GM19455 (cell line): ENCODE measurements around the gene DDOST.

ENCODE experiments used
- ATAC-seq: cut with Tn5 transposase; IDR thresholded peaks from one replicate; pipeline ENCODE4 v1.9.1; 2021; ENCODE audit not compliant: unreplicated experiment

Gene DDOST

DNA sequence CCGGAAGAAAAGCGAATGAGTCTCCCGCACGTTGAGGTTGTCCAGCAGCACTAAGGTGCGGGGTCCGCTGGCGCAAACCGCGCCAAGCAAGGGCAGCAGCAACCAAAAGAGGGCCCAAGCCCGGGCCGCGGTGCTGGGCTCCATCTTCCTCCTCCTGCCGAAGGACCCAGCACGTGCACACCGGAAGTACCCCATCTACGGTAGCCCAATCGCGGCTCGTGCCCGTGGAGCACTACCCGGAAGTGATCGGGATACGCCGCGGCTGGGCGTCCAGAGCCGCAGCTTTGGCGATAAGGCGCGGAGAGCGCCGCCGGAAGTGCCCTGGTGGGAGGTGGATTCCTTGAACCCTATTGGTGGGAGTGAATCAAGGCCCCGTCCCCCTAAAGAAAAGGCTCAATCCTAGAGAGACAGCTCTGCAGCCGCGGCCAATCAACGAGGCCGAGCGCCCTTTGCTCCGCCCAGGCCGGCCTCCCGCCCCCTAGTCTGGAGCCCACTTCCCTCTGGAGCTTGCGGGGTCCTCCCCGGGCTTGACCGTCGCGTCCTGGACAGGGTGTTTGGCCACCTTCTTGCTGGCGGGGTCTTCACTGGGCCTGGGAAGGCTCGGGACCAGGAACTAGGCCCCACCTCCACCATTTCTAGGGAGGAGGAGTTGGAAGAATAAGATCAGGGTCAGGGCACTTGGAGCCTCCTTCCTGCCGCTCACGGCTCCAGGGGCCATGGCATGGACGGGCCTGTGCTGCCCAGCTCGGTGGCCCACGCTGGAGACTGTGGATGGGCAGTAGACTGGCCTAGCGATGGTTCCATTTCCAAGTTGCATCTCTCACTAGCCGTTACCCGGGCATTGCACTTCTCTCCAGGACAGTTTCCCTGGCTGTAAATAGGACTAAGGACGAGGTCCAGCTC, at the start of gene DDOST:
Gene DDOST (minus strand): TSS at position 163 of the 903 bp plus-strand sequence. CDS start 19 bp downstream, at position 144.
- ATAC-seq, result peak; percentile 98

DNA sequence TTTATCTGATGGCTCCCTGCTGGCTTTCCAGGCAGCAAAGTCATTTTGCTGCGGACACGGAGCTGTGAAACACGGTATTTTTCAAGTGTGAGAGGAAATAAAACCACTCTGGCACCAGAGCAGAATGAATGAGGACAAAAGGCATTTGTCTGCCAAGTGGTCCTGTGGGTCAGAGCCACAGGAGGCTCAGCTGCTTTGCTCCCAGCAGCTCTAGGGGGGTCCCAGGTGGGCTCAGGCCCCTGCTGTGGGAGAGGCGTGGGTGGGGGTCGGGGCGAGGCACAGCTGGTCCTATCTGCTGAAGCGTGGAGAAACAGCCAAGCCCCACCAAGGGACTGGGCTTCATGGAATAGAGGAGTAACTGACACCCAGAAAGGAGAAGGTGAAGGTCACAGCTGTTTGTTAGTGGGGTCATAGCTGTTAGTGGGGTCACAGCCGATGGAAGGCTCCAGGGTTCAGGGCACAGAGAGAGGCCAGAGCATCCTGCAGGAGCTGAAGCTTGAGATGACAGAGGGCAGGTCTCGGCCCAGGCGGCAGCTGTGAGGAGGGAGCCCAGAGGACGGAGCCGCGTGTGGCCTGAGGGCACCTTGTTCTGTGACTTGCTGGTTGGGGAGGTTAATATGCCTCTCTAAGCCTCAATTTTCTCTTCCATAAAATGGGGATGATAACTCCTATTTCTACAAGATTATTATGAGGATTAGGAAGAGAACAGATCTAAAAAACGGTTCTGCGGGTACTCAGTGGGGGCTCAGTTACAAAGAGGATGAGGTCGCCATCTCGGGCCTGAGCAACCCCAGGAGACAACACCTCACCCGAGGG, 49.5 kb upstream of the DDOST start:
- no peak for ATAC-seq

DNA sequence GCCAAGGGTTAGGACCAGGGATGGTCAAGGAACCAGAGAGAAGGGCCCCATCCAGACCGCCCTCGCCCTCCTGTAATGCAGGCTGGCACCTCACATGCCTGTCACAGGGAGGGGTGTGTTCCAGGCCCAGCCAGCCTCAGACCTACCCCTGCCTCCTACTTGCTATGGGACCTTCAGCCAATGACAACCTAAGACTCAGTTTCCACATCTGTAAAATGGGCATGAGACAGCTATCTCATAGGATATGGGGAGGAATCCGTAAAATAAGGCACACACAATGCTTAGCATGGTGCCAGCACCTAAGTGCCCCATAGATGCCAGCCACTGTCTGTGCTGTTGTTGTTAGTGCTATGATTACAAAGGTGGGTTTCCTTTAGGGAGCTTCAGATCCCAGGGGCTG, 48.7 kb upstream of the DDOST start:
- no peak for ATAC-seq

DNA sequence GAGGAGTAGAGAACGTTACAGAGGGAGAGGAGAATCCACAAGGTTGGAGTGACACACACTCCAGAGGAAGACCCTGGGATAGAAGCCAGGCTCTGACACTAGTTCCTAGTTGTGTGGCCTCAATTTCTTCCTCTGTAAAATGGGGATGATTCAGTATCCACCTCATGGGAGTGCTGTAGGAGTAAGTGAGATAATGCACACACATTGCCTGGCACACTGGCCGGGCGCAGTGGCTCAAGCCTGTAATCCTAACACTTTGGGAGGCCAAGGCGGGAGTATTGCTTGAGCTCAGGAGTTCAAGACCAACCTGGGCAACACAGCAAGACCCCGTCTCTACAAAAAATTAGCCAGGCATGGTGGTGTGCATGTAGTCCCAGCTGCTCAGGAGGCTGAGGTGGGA, 47.7 kb upstream of the DDOST start:
- ATAC-seq, result no peak

DNA sequence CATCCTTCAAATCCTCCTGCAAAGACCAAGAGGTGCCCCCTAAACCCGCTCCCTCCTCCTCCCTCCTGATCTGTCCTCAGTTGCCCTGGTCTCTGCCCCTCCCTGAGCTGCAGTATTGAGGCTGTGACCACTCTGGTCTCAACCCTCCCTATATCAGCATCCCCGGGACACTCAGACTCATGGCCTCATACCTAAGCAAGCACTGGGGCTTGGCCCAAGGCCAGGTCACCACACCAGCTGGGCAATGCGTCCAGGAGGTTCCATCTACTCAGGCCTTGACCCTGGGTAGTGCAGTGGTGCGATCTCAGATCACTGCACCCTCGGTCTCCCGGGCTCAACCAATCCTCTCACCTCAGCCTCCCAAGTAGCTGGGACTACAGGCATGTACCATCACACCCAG, 46.9 kb upstream of the DDOST start:
- ATAC-seq, result no peak

DNA sequence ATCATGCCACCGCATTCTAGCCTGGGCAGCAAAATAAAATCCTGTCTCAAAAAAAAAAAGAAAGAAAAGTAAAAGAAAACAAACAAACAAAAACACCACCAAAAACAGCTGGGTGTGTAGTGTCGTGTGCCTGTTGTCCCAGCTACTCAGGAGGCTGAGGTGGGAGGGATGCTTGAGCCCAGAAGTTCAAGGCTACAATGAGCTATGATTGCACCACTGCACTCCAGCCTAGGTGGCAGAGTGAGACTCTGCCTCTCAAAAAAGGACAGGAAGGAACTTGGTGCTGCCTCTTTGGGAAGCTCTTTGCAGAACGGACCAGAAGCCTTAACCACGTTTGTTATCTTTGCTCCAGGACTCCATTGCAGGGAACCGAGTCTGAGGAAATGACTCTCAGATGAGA, 45.7 kb upstream of the DDOST start:
- no peak for ATAC-seq

DNA sequence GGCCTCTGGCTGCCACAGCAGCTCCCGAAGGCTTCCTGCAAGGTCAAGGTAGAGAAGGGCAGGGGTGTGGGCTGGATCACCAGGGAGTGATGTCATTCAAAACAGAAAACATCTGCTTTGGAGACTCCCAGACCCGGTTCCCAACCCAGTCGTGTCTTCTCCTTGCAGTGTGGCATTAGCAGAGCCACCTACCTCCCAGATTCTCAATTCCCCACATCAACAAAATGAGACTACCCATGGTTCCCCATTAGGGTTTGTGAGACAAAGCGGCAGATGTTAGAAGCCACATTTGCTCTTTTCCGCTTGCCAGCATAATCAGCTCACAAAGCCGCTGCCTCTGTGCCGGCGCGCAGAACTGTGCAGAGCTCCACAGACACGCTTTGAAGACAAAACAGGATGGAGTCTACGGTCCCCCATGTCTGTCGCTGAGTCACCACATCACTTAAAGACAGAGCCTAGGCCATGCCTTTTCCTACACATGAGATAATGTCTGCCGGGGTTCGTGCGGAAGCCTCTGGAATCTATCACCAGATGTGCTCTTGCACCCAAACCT, 44.1 kb upstream of the DDOST start:
- no peak for ATAC-seq

DNA sequence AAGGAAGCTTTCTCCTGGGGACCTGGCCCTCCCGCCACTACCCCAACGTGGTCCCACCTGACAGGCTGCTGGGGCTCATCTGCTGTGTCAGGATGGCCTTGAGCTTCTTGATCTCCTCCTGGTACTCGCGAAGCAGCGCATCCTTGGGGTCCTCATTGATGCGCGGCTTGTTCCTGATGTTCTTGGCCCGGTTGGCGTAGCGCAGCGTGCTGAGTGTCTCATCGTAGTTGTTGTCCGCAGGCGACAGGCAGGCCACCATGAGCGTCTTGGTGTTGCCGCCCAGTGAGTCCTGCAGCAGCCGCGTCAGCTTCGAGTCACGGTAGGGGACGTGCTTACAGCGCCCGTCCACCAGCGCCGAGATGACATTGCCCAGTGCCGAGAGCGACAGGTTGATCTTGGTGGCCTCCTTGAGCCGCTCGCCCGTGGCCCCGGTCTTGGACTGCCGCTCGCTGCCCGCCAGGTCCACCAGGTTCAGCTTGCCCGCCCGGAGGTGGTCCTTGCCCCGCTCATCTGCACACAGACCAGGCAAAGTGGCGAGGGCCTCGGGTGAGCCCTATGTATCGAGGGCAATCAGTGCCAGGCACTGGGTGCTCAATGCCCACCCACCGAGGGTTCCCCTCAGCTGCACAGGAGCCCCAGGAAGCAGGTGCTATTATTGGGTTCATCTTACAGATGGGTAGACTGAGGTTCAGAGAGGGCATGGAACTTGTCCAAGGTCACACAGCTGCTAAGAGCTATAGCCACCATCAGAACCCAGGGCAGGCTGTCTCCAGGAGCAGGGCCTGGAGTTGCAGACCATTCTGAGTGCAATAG, 43.4 kb upstream of the DDOST start:
- ATAC-seq, result no peak

DNA sequence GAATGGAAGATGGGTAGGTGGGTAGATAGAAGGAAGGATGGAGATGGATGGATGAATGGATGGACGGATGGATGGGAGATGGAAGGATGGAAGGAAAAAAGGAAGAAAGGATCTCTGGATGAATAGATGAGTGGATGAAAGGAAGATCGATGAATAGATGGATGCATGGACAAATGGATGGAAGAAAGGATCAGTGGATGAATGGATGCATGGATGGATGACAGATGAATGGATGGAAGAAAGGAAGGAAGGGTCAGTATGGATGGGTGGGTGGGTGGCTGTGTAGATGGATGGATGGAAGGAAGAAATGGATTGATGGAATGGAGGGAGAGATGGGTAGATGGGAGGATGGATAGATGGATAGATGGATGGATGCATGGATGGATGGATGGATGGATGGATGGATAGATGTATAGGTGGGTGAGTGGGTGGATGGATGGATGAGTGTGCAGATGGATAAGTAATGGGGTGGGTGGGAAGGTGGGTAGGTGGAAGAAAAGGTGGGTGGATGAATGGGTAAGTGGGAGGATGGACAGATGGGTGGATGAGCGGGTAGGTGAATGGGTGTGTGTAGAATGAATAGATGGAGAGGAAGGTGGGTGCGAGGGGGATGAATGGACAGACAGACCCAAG, 42.1 kb upstream of the DDOST start:
- ATAC-seq, result no peak

DNA sequence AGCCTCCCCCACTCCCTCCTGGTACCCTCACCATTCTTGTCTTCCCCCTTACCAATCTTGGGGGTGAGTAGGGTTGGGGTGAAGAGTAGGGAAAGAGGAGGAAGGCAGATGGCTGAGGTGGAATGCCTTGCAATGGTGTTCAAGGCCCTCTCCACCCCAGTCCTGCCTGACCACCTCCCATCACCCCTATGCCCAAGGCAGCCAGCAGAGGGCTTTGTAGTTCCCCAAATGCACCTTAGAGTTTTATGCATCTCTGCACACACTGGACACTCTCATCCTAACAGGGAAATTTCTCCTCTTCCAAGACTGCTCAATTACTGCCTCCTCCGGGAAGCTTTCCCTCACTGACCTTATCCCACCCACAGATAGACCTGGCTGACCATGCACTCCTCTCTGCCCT, 41.2 kb upstream of the DDOST start:
- no peak for ATAC-seq

DNA sequence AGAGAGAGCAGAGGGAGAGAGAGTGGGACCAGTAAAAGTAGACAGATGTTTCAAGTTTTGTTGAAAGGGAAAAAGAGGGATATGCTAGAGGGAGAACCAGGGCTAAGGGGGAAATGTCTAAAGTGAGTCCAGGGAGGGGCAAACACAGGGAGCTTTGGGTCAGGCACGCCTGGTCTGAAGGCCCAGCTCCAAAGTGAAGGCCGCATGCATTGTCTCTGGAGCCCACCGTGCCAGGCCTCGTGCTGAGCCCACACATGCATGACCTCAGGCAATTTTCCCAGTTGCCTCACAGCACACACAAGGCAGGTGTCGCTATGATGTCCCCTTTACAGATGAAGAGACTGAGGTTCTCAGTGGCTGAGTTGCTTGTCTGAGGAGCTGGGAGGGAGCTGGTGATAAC, 40.7 kb upstream of the DDOST start:
- ATAC-seq, result no peak

DNA sequence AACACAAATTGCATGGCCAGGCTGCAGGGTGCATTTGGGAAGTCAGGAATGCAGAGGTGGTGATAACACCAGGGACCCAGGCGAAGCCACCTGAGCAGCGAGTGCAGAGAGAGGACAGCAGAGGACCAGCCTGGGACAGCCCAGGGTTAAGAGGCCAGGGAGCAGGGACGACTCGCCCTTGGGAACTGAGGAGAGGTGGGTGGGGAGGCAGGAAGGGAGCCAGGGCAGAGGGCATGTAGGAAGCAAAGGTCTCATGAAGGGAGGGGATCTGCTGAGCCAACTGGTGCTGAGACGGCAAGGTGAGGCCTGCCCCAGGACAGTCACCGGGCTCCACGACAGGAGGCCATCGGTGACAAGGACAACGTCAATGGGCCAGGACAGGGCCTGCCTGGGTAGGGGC, 40.3 kb upstream of the DDOST start:
- ATAC-seq, result no peak

DNA sequence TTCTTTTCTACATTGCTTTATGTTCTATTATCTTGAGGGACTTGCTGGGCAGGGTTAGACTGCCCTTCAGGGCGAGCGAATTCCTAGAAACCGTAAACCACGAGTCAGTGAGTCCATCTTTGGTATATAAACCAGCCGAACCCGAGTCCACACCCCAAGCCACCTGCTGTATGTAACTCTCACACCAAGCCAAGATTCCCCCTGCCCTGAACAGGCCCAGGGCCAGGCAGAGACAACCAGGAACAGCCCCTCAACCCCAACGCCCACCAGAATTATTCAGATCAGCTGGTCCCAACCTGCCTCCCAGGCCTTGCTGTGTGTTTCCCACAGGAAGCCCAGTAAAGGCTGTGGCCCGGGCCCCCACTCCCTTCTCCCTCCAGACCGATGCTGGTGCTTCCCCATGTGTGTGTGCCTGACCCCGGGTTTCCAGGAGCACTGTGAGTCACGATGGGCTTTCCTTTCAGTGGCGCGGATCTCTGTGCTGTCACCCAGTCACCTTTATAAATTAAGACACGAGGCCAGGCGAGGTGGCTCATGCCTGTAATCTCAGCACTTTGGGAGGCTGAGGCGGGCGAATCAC, 39.6 kb upstream of the DDOST start:
- ATAC-seq, result no peak

DNA sequence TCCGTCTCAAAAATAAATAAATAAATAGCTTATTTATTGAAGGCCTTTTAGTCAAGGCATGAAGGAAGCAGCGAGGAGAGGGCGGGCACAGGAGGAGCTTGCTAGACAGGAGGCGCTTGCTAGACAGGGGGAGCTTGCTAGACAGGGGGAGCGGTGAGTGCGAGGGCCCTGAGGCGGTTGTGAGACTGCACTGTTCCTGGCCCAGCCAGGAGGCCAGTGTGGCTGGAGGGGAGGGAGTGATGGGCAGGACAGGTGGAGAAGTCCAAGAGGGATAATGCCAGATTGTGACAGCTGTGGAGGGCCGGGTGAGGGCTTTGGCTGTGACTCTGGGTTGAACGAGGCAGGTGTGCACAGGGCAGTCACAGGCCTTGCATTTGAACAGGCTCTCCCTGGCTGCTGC, 38.4 kb upstream of the DDOST start:
- ATAC-seq, result no peak

DNA sequence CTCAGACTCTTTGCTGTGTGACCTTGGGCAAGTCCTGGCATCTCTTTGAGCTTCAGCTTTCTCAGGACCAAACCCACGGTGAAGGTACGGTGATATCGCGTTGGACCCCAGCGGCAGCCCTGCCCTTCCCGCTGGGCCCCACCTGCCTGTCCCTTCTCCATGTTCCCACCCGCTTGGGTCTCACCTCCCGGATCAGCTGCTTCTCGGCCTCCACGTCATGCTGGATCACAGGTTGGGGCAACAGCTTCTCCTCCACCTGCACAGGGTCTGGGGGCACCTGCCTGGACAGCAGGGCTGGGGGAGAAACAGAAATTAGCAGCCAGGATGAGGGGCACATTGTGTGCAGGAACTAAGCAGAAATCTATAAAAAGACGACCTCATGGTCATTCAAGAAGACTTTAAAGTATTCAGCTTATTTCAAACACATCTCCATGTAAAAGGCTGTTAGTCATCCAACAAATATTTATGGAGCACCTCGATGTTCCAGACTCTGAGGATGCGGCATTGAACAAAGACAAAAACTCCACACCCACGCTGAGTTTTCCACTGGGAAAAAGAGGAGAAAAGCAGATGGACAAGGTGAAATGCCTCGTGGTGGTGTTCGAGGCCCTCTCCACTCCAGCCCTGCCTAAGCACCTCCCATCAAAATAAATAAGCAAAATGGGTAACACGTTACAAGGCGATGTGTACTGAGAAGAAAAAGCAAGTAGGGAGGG, 37.2 kb upstream of the DDOST start:
- ATAC-seq, result no peak

DNA sequence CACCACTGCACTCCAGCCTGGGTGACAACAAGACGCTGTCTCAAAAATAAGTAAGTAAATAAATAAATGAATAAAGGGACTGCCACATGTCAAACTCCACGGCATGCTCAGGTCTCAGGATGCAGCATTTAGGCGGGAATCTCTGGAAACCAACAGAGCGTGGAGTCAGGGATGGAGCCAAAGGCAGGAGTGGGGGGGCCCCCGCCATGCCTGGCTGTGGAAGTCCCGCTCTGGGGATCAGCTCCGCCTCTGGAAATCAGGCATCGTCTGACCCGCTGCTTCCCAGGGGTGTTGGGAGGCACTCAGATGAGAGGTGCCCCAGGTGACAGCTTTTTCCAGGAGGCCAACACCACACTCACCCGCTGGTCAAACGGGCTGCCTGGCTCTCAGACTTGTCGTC, 36.4 kb upstream of the DDOST start:
- no peak for ATAC-seq

DNA sequence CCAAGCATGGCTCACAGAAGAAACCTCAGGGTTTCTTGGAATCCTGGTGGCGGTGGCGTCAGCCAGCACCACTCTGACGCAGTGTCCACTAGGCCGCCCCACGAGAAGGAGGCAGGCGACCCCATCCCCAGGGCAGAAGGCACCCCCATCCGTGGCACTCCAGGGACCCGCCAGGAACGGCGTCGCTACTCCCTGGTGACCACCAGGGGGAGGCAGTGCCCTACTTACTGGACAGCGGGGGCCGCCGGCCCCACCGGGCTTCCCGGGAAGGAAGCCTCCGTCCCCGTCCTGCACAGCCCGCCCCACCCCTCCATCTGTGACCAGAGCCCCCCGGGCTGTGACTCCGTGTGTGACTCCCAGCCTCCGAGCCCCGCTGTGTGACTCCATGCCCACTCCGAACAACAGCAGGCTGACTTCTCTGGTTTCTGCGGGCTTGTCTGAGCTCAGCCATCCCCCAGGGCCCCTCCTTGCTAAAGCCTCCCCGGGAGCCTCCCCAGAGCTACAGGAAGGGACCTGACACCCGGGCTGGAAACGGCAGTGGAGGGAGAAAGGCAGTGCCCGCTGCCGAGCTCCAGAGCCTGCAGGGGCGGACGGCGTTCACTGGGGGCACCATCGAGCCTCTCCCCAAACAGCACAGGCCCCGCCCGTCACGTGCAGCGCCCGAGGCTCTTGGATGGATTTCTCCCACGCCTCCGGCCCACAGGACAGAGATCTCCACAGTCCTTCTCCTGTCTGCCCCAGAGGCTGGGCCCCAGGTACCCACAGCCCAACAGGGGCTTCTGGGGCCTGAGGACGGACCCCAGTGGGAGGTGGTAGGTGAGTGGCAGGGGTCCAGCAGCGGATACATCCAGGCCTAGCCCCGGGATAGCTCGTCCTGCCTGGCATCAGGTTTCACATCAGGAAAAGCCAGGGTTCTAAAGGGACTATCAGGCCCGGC, 35.5 kb upstream of the DDOST start:
- ATAC-seq, result peak; percentile 69

DNA sequence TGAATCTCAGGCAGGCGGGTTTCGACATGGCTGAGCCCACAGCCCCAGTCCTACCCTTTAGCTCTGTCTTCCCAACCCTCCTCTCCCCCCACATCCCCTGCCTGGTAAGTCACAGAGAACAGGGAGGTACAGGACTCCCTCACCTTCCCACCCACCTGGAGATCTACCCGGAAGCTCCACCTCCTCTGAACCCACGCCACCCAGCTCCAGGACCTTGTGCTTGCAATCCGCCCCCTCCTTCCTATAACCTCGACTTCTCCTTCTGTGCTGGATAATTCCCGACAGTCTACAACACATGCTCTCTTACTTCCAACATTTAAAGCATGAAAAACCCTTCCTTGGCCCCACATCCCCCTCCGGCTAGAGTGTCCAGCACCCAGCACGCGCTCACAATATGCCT, 34.3 kb upstream of the DDOST start:
- ATAC-seq, result no peak
